HG03378 (cell line): ENCODE data around the gene CYB5R3.

ENCODE experiments used
- ATAC-seq: cut with Tn5 transposase; IDR thresholded peaks from one replicate; pipeline ENCODE4 v1.9.1; 2021; ENCODE audit warnings: mild to moderate bottlenecking, moderate library complexity; ENCODE audit not compliant: unreplicated experiment

CYB5R3 gene

DNA sequence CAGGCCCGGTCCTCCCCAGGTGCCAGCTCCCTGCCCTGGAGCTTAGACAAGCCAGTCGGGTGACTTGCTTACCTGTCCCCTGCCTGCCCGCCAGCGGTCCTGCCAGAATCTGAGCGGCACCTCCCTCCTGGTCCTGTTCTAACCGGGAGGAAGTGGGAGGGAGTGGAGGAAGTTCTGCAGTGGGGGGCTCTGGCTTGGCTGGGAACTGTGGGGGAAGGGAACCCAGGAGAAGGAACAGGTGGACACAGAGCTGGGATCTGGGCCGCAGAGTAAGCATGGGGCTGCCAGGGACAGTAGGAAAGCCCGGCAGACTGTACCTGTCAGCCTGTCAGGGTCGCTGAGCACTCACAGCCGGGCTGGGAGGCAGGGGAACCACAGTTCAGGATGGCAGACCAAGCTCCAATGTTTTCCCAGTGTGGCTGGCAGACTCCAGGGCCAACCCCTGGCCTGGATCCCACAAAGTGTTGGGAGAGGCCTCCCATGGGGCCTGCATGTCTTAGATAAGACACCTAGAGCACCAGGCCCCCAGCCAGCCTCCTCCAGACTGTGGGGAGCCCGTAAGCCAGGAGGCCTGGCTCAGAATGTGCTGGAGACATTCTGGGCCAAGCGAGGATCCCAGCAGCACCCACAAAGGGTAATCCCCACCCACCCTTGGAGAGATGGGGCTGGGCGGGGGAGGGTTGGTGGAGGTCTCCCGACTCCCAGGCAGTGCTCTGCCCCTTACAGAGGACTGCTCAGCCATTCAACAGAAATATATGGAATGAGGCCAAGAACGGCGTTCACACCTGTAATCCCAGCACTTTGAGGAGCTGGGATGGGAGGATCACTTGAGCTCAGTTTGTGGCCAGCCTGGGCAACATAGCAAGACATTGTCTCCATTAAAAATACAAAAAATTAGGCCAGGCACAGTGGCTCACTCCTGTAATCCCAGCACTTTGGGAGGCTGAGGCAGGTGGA, 2.3 kb downstream of the CYB5R3 start:
- ATAC-seq: no peak

GRCh38 chr22:42645938-42646568, 3.1 kb downstream of the CYB5R3 start:
- ATAC-seq: no peak

GRCh38 chr22:42645341-42645937, 3.8 kb downstream of the CYB5R3 start:
- ATAC-seq: no peak

DNA sequence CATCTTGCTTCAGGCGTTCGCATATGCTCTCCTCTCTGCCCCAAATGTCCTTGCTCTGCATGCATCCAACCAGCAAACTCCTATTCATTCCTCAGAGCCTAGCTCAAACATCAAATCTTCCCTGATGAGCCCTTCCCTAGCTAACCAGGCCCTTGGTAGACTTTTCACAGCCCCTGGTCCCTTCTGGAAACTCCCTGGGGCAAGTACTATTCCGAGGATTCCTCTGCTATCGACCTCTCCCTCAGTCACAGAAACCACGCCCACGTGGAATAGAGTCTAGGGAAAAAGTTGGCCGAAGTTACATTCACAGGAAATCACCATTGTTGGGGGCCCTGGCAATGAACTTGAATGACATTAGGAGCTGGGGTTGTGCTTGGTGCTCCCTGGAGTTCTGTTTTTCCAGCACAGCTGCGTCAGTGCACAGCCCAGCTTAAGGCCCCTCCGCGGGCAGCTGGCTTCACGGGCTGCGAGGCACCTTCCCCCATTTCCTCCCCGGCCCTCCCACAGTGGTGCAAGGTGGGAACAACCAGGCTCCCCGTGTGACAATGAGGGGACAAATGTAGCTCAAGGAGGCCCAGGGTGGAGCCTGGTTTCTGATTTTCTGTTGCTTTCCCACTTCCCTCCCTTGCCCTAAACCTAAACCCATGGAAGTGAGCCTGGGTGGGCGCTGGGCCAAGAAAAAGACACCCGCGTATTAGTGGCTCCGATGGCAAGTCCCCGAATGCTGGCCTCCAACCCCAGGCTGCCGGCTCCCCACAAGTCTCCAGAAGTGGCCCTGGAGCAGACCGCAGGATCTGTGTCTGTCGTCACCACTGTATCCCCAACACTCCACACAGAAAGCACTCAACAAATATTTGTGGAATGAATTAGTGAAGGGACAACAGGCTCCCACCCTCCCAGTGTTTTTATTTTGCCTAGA, 4.5 kb downstream of the CYB5R3 start:
- ATAC-seq: no peak

- ATAC-seq: no peak
Observed at GRCh38 chr22:42643634-42644421, 5.4 kb downstream of the CYB5R3 start.

- ATAC-seq: no peak
Observed at GRCh38 chr22:42642806-42643633, 6.2 kb downstream of the CYB5R3 start.

DNA sequence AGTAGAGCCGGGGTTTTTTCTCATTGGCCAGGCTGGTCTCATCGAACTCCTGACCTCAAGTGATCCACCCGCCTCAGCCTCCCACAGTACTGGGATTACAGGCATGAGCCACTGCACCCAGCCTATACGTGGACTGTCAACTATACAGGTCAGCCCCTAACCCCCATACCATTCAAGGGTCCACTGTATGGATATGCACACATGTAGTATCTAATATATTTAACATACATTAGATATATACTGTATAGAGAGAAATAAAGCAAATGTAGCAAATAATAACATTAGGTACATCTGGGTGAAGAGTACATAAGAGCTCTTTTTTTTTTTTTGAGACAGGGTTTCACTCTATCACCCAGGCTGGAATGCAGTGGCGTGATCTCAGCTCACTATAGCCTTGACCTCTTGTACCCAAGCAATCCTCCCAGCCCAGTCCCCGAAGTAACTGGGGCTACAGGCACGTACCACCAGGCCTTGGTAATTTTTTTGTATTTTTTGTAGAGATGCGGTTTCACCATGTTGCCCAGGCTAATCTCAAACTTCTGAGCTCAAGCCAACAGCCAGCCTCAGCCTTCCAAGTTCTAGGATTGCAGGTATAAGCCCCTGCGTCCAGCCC, 7.3 kb downstream of the CYB5R3 start:
- ATAC-seq: no peak

DNA sequence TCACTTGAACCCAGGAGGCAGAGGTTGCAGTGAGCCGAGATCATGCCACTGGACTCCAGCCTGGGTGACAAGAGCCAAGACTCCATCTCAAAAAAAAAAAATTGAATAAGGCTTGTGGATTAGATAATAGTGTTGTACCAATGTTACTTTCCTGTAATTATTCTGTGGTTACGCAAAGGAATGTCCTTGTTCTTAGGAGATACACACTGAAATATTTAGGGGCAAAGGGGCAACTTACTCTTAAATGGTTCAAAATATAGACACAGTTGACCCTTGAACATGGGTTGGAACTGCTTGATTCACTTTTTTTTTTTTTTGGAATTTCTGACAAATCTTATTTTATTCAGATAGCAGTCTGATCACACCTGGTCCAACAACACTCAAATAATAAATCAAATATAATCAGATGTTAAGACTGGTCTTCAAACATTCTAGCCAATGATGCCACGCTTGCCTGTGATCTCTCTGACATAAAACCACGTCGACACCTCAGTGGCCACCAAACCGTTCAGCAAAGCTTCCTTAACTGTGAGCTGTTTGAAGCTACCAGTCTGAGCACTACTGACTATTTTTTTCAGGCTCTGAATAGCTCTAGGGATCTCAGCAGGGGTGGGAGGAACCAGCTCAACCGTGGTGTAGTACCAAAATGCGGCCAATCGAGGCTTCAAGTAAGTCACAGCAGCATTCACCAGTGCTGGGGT, 9.5 kb downstream of the CYB5R3 start:
- ATAC-seq: no peak

DNA sequence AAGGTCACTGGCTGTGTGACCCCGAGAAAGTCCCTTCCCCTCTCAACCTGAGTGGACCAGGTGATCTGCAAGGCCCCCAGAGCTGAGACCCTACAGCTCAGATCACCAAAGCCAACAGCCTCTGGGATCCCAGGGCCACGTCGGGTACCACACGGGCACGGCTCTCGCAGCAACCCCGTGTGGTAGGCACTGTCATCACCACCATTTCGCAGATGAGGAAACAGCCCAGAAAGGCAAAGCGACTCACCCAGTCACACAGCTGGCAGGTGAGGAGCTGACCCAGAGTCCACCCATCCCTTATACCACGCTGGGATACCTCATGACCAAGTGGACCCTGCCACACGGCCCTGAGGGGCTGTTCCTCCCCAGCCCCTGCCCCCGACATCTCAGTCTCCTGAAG, 11.6 kb downstream of the CYB5R3 start:
- ATAC-seq: no peak

DNA sequence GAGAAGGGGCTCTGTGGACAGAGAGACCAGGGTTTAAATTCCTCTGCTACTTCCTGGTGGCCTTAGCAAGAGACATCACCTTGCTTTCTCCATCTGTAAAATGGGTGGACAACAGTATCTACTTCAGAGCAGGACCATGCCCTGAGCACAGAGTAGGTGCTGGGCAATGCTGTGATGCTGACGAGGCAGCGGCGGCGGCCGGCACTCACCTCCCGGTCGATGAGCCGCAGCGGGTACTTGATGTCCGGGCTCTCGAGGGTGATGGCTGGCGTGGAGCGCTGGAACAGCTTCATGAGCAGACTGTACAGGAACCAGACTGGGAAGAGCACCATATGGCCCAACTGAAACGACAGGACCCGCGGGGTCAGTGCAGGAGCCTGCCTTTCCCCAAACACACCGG, 12.7 kb downstream of the CYB5R3 start:
- ATAC-seq: no peak

- ATAC-seq: no peak
Observed at GRCh38 chr22:42635531-42635930, 13.7 kb downstream of the CYB5R3 start.

DNA sequence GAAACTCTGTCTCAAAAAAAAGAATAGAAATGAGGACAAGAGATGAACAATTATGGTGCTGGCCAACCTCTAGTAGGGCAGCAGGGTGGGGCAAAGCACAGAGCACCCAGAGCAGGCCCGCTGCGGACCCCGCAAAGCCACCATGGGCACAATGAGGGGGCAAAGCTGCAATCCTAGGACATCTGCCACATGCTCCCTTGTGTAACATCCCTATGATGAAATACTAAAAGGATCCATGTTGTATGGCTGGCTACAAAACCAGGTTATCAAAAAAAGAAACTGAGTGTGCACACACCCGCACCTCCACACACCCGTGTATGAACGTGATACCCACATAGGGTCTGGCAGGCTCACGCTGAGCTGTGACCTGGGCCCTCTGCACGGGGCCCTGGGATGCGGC, 16.2 kb downstream of the CYB5R3 start:
- ATAC-seq: no peak

DNA sequence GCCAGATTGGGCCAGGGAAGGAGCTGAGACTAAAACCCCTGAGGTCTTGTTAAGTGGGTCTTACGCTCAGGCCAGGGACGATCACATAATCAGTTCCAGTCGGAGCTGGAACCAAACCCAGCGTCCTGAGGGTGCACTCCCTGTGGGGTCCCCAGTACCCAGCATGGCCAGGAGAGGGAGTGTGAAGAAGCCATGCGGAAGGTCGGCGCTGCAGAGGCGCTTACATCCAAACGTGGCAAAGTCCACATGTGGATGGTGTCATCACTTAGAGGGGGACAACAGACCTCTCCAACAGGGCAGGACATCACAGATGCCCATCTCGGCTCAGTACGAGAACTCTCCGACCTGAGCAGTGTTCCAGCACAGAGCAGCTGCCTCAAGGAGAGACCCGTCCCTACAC, 17.1 kb downstream of the CYB5R3 start:
- ATAC-seq: no peak

- no peak for ATAC-seq
Observed at GRCh38 chr22:42630901-42631602, 18.1 kb downstream of the CYB5R3 start.

DNA sequence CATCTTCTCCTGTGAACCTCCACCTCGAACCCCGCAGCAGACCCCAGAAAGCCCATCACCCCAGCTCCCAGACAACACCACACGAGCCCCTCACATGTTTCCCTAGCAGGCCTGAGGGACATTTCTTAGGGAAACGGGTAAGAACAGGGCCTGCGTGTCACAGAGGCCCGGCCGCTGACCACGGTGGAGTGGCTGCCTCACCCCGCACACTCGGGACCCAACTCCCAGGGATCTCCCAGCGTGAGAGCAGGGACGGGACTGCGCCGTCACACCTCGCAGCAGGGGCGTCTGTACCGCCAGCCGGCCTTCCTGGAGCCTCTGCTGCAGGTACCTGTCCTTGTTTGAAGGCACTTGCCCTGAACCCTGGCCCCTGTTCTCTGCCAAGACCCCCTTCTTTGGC, 19.0 kb downstream of the CYB5R3 start:
- no peak for ATAC-seq

DNA sequence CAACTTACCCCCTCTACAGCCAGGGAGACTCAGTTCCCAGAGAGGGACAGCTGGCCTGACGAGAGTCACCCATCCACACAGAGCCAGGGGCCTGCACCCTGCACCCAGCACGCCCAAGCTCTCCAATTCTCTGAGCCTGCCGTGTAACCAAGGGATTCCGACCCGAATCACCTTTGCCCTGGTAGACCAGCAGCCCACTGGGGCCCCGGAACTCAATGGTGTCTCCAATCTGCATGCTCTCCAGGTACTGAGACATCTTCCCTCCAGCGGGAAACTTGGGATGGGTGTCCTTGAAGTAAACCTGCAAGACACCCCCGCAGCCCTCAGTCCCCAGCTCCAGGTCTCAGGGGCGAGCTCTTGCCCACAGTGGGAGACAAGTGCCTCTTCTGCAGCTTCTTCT, 21.2 kb downstream of the CYB5R3 start:
- no peak for ATAC-seq

GRCh38 chr22:42626951-42627625, 22.1 kb downstream of the CYB5R3 start:
- no peak for ATAC-seq
